PFSK-1 (cell line): ENCODE results near the gene NEMP1.

Experiments
- FOXP2 ChIP-seq: optimal IDR thresholded peaks from 2 replicates; pipeline ENCODE3; 2011; ENCODE audit warnings: borderline replicate concordance, control low read depth, inconsistent platforms; ENCODE audit not compliant: insufficient read depth; ENCODE audit errors: extremely low read length, extremely low read depth
- POLR2AphosphoS5 ChIP-seq: IDR thresholded peaks from 2 replicates; pipeline ENCODE4 v1.6.1; 2012; ENCODE audit warnings: low read depth, mild to moderate bottlenecking, control low read depth, low read length, moderate library complexity
- SIN3A ChIP-seq: IDR thresholded peaks from 2 replicates; pipeline ENCODE4 v1.6.1; 2012; ENCODE audit warnings: mild to moderate bottlenecking, low read length, moderate library complexity, borderline replicate concordance; ENCODE audit not compliant: insufficient read depth
- TAF1 ChIP-seq: IDR thresholded peaks from 2 replicates; pipeline ENCODE4 v1.6.1; 2012; ENCODE audit warnings: low read length, control low read depth, borderline replicate concordance; ENCODE audit not compliant: insufficient read depth
- TF ChIP-seq, protein P1 (sequence below), 2 experiments: IDR thresholded peaks; 2 replicates each; pipeline versions ENCODE4 v1.6.1 to v1.8.0; 2011 to 2012; ENCODE audit warnings: low read depth in 2 of 2, low read length in 2 of 2, control low read depth in 1 of 2, inconsistent platforms in 1 of 2, mild to moderate bottlenecking in 1 of 2, moderate library complexity in 1 of 2; ENCODE audit not compliant: insufficient read depth in 1 of 2

NEMP1 gene

GRCh38 chr12:57044468-57044867 is 34.1 kb downstream of the NEMP1 start:
- TF ChIP-seq, protein P1, sequence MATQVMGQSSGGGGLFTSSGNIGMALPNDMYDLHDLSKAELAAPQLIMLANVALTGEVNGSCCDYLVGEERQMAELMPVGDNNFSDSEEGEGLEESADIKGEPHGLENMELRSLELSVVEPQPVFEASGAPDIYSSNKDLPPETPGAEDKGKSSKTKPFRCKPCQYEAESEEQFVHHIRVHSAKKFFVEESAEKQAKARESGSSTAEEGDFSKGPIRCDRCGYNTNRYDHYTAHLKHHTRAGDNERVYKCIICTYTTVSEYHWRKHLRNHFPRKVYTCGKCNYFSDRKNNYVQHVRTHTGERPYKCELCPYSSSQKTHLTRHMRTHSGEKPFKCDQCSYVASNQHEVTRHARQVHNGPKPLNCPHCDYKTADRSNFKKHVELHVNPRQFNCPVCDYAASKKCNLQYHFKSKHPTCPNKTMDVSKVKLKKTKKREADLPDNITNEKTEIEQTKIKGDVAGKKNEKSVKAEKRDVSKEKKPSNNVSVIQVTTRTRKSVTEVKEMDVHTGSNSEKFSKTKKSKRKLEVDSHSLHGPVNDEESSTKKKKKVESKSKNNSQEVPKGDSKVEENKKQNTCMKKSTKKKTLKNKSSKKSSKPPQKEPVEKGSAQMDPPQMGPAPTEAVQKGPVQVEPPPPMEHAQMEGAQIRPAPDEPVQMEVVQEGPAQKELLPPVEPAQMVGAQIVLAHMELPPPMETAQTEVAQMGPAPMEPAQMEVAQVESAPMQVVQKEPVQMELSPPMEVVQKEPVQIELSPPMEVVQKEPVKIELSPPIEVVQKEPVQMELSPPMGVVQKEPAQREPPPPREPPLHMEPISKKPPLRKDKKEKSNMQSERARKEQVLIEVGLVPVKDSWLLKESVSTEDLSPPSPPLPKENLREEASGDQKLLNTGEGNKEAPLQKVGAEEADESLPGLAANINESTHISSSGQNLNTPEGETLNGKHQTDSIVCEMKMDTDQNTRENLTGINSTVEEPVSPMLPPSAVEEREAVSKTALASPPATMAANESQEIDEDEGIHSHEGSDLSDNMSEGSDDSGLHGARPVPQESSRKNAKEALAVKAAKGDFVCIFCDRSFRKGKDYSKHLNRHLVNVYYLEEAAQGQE (IDR thresholded peaks at IDR 0.05; ENCODE audit: insufficient read depth in 1 of 2, low read depth in 2 of 2, low read length in 2 of 2): no peak
- no peak for TF ChIP-seq TAF1
- no peak for TF ChIP-seq SIN3A
- TF ChIP-seq POLR2AphosphoS5: no peak
- TF ChIP-seq FOXP2: no peak

DNA sequence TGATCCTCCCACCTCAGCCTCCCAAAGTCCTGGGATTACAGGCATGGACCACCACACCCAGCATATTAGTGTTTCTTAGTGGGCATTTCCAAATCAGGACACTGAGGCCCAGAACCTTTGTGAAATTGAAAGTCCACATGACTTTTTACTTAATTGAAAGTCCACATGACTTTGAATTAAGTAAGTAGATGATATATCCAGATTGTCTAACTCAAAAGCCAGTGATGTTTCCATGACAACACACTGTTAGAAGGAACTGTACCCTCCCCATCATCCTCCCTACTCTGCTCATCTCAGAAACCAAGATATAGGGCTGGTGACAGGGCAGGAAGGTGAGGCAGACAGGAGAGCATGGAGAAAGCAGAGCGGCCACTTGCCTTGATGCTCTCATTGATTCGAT is 35.9 kb downstream of the NEMP1 start:
- TF ChIP-seq, protein P1 (IDR thresholded peaks at IDR 0.05; ENCODE audit: insufficient read depth in 1 of 2, low read depth in 2 of 2, low read length in 2 of 2): no peak
- TF ChIP-seq TAF1 (no peak), FOXP2 (no peak), SIN3A (no peak), POLR2AphosphoS5 (no peak)

- TF ChIP-seq TAF1: no peak
These were observed 37.8 kb downstream of the NEMP1 start for GRCh38 chr12:57040750-57041149.

DNA sequence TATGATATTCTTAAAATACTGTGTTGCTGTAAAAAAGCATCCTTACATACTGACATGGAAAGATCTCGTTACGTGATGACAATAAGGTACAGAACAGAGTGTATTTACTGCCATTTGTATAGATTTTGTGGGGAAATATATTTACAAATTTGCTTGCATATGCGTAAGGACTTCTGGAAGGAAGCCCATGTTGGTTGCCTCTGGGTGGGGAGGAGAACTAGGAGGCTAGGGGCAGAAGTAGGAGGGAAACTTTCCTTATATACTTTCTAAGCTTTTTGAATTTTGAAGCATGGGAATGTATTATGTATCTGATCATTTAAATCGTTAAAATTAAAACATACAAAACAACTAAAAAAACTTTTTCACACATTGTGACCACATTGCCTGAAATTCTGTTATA is 38.4 kb downstream of the NEMP1 start:
- TF ChIP-seq POLR2AphosphoS5 (no peak), FOXP2 (no peak), SIN3A (no peak)

GRCh38 chr12:57039016-57039798 is 39.4 kb downstream of the NEMP1 start:
- no peak for TF ChIP-seq SIN3A
- TF ChIP-seq, protein P1 (IDR thresholded peaks at IDR 0.05; ENCODE audit: insufficient read depth in 1 of 2, low read depth in 2 of 2, low read length in 2 of 2): no peak
- no peak for TF ChIP-seq FOXP2
- TF ChIP-seq TAF1: no peak

DNA sequence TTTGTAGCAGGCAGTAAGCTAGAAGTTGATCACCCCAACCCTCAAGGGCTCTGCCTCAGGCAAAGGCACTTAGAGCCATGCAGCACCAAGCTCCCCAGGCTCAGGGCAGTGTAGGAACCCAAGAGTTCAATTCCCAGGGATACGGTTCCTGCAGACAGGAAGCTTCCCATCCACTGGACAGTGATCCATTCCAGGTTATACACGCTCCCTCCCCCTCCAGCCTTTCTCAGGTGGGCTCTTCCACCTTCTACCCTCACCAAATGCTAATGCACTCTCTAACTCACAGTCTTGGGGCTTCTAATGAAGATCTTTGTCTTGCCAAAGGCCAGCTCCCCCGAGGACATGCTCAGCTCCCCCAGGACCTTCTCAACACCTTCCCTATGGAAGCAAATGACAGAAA is 41.3 kb downstream of the NEMP1 start:
- TF ChIP-seq SIN3A (no peak), FOXP2 (no peak), POLR2AphosphoS5 (no peak), TAF1 (no peak)
- TF ChIP-seq, protein P1 (IDR thresholded peaks at IDR 0.05; ENCODE audit: insufficient read depth in 1 of 2, low read depth in 2 of 2, low read length in 2 of 2): no peak
